Activated CD4-positive, alpha-beta T cell treated with anti-CD3 and anti-CD28 coated beads, Interleukin-2, amount 50 U/mL, for 24 hours (primary cell): ENCODE results near the gene DPH1.

ENCODE experiments used
- DNase-seq, 2 donors: peaks; one replicate each; pipeline ENCODE4 v3.0.0-alpha.2; 2020; ENCODE audit warnings: low read depth in 1 of 2, low spot score in 1 of 2

Gene DPH1

DNA sequence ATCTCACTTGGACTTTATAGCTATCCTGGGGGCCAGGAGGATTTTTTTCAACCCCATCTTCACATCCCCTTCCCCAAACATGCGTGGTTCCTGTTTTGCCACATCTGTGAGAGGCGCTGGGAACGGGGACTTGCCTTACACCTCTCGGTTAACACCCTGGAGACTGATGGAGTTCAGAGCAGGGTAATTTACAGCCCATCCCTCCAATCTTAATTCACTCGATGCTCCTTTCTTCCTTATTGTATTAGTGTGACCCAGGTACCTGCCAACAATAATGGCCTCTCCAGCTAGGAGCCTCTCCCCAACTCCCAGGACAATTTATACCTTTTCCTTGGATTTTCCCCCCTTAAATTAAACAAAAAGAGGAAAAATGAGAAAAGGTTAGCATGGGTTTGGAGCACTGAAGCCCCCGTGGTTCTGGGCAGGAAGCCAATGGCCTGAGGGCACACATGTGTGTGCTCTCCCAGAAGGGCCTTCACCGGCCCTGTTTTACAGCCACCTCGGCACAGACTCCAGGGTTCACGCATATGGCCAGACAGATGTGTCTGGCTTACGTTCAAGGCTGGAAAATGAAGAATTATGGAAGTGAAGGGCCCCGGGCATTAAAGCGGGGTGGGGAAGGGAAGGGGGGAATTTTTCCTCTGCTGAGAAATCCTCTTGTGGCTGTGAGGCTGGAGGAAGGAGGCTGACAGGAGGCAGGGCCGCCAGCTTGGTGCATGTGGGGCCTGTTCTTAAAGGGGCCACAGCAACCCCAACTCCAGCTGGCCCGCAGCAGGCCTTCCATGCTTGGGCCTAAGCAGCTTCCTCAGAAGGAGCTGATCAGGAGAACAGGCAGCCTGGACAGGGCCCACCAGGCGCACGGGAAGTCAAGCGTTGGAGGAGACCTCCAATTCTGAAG lies 46.4 kb downstream of the DPH1 start:
- no peak for DNase-seq

DNA sequence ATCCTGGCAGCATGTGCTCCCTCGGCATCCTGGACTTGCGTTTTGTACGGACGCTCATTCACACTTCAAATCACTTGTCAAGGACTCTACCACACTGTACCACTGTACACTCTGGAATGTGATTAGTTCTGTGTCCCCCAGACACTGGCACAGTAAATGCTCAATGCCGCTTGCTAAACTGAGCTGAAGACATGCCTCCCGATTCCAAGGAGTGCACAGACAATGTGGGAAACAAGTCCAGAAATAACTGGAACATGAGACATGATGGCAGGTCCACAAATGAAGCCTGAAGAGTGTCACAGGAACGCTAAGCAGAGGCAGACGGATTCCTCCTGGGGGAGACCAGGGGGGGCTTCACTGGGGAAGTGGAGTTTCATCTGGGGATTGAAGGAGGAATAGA lies 47.1 kb downstream of the DPH1 start:
- no peak for DNase-seq

DNA sequence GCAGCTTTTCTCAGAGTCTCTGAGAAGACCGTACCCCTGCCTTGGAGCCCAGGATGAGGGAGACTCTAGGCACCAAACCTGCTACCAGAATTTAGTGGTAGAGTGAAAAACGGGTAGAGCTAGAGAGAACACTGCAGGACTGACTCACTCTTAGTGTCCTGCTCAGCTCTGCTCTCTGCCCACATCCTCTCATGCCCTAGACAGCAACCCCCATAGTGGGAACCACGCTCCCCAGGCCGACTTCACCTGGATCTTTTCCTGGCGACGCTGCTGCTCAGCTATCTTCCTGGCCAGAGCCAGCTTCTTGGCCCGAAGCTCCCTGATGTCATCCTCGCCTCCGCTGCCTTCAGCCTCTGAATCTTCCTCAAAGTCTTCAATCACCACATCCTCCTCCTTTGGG lies 51.6 kb downstream of the DPH1 start:
- no peak for DNase-seq

DNA sequence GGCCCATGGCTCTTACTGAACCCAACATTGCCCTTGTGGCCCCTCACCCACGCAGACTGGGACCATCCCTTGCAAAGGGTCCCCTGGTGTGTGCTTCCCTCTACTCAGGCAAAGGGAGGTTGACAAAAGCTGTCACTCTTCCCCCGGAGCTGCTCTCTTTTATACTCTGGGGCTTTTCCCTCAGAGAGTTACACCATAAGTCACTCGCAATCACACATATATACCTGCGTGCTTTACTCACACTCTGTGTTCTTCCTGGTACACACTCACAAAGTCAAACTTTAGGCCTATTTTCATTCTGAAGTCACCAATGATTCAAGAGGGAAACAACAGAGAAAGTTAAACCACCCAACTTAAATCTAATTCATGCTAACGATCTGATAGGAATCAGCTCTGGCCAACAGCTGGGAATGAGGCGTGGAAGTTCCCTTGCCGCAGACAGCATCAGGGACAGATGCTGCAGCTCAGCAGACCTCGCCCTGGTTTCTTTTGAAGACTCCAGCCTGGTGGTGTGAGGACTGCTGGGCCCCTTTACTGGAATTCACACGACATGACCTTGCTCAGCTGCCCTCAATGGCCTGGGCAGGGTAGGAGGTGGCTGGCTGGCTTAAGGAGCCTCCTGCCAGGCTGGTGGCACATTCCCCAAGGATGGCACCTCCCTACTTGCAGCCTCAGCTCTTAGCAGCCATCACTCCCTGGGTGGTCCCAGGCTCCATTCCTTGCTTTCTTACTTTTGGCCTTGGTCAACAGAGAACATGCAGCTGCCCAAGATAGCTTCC lies 52.2 kb downstream of the DPH1 start:
- no peak for DNase-seq

DNA sequence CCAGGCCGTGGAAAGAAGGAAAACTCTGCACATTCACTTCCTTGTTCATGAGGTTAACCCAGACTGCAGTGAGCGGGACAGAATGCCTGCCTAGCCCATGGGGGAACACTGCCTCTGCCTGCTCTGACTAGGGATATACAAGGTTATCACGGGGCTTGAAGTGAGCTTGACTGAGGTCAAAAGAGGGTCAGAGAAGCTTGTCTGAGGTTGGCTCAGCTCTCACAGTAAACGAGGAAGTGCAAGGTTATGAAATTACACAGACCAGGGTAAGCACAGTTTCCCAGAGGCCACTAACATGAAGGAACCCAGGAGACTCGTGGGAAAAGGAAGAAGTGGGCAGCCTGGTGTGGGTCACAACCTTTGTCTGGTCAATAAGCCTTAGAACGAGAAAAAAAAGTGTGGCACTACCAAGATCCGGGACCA lies 53.7 kb downstream of the DPH1 start:
- no peak for DNase-seq

DNA sequence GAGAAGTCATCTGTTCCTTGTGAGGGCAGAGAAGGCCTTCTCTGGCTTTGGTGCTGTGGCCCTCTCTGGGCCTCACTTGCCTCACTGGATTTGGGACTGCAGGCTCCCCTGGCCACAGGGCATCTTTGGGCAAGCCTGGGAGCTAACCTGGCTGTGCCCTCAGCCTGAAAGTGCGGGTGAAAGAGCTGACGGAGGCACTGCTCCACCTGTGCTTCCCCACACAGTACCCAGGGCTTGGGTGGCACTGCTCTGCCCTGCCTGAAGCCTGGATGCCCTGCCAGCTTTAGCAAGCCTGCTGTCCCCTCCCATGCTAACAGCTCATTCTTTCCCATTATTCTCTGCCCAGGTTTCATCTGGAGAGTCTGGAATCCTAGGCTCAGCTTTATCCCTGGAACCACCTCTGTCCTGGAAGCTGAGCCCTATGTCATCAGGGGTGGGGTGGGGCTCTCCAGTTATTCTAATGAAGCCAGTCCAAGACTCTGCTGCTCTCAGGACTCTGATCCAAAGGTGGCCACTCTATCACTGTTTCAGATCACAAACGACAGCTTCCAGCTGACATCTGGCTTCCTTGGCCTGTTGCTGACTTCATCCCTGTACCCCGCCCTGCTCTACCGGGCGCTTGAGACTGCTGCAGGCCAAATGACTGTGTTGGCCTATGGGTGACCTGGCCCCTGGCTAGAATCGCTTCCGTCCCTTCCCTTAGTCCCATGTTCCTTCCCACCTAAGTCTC lies 54.2 kb downstream of the DPH1 start:
- DNase-seq = no peak

DNA sequence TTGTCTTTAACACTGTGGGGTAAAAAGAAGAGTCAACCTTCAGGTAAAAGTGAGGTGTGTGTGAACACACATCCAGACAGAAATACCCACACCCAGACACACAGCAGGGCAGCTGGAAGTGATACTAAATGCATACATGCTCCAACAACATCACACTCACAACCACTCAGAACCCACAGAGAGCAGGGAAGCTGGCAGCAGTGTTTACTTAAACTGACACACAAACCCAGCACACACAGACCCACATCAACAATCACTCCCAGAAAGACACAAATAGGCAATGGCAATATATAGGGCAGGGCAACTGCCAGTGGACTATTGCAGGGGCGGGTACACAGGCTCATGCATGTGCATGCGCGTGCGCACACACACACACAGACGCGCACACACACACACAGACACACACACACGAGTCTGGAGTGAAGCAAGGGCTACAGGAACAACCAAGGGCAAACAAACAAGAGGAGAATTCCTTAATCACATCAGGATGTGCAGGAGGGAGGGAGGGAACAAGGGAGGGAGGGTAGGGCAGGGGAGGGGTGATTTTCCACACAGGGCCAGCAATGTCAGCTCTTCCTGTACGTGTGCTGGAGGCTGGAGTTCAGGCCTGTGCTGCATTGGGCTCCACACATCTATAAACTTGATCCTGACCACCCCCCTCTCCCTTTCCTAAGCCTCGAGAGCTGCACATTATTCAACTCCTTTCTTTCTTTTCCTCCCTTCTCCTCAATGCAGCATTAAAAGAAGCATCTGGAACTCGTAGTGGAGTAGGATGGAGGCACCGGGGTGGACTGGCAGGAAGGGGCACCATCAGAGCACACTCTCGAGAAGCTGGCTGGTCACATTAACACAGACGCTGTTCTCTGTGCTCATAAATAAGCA lies 55.1 kb downstream of the DPH1 start:
- DNase-seq = no peak

DNA sequence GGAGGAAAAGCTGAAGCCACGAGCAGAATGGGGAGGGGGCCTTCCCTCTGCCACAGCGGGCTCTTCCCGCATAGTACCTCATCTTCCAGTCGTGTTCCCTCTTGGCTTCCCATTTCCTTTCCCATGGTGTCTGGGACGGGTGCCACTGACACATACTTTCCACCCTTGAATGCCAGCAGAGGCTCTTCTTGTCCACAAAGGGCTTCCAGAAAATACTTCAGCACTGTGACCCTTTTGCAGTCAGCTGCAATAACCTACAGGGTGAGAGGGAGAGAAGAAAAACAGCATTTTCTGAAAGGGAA lies 55.6 kb downstream of the DPH1 start:
- no peak for DNase-seq

DNA sequence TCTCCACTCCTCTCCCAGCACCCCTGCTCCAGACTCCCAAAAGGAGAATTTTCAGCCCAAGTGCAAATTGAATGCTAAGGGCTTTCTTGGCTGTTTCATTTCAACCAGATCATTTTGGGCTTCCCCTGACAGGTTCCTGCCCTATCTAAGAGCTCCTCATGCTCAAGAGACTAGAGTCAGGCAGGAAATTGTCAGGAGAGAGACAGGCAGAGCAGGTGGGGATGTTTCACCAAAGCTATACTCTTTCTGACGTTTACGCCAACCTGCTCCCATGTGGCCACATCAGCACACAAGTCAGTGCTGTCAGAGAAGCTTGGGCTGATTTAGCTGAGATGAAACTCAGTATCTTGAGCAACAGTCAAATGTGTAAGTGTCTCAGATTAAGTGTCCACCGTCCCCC lies 56.4 kb downstream of the DPH1 start:
- no peak for DNase-seq

DNA sequence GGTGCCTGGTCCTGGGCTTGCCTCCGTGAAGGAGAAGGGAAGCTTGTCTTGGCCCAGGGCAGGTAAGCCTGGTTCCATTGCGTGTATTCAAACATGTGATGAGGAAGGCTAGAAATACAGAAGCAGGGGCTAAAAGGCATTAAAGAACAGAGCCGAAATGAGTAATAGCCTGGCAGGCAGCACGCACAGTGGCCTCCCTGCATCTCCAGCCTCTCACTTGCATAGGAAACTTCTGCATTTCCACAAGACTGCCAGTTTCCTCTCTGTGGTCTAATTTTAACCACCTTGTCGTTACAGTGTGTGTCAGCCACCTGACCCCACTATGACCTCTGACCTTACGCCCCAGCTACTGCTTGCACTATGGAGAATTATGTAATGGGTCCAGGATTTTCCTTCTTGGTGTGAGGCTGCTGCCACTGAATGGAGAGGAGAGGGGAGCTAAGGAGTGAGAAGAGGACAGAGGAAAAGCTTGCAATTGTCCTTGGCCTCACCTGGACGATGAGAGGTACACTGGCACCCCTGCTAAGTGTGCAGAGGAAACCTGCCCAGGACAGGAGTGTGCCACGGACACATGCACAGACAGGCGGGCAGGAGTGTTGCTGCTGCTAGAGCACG lies 57.8 kb downstream of the DPH1 start:
- peak in 1 of 2 donors; percentile 62 for DNase-seq

DNA sequence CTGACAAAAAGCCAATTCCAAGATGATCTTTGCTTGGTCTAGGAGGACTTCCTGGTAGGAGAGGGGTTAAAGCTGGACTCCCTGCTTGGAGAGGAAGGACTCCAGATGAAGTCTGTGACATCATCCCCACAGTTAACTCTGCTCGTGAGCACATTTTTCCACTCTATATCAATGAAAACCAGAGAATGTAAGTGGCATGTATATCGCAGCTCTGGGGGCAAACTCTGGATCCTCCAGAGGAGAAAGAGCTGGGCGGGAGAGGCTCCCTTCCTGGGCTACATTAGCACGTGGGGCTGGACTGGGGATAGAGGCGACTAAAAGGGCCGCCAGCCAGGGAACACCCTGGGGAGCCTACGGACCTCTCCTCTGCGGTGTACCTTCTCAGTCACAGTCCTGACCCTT lies 59.1 kb downstream of the DPH1 start:
- no peak for DNase-seq

DNA sequence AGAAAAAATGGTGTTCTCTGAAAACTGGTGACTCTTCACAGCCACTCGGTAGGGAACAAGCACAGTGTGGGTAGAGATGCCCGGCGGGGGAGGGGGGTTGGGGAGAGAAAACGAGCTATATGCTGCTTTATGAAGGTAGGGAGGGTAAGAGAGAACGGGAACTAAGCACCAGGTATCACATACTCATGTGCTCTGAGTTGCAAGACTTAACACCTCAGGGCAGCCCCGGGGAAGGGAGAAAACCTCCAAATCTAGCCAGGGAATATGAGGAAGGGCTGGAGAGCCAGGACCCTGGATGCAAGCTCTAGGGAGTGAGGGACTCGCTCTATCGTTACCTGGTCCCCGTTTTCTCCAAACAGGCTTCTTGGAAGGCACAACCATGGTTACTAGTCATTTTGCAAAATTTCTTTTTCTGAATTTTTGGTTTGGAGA lies 60.3 kb downstream of the DPH1 start:
- no peak for DNase-seq

DNA sequence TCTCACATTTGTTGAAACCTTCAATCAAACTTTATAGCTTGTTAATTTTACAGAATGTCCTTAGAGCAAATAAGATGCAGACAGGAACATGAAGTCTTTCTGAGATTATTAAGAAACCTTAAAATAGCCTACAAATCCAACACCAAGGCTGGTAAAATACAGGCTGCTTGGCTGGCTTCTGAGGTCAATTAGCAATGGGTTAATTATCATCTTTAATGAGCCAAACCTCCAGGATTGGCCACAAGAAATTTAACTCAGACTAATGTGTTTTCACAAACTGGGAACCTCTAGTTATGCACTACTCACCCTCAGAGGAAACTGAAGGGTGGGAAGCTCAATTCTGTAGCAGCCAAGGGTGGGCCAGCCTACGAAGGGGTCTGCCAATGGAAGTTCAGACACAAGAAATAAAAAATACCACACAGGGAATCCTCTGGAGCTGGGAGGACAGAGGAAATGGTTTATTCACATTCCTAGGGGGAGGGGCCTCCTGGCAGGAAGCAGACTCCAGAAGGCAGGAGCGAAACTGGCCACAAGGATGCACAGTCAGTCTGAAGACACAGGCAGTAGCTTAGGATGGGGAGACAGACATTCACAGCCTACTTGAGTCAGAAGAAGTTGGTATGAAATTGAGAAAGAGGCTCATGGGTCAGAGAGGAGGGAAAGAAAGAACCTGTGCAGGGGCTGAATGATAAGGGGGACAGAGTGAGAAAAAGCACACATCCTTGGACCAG lies 61.0 kb downstream of the DPH1 start:
- no peak for DNase-seq

DNA sequence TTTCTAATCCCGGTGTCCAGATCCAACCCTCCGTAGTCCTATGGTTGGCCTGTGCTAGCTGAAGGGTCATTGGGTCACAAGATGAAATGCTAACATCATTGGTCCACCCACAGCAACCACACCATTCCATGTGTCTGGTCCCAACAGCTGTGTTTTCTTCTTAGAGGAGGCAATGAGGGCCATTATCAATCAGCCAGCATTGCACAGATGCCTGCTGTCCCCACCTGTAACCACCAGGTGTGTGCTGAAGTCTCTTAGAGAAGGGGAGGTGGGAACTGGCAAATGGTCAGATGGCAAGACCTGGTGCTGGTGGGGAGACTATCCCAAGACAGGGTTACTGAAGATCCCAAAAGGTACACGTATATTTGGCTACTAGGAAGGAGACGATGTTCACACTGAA lies 62.3 kb downstream of the DPH1 start:
- DNase-seq = no peak

DNA sequence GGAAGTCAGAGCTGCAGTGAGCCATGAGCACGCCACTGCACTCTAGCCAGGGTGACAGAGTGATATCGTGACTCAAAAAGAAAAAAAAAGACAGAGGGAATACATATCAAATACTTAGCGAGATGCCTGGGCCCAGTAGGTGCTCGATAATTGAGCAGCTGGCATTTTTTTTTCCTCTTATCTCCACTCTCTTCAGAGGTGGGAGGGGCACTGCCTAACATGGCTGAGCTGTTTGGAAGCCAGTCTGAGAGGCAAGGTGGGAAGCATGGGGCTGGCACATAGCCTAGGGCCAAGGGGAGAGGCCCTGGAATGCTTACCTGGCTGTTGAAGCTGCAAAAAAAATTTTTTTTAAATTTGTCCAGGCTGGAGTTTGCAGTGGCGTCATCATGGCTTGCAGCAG lies 63.4 kb downstream of the DPH1 start:
- DNase-seq = no peak
